ENCODE results near the gene KRT76.

Gene KRT76

GRCh38 chr12:52759695-52760094 is 17.4 kb downstream of the KRT76 start:
- DNase-seq (ENCODE audit: low spot score) = no peak
- H3K27ac ChIP-seq = no peak overlapping the region
- TF ChIP-seq, protein P1, sequence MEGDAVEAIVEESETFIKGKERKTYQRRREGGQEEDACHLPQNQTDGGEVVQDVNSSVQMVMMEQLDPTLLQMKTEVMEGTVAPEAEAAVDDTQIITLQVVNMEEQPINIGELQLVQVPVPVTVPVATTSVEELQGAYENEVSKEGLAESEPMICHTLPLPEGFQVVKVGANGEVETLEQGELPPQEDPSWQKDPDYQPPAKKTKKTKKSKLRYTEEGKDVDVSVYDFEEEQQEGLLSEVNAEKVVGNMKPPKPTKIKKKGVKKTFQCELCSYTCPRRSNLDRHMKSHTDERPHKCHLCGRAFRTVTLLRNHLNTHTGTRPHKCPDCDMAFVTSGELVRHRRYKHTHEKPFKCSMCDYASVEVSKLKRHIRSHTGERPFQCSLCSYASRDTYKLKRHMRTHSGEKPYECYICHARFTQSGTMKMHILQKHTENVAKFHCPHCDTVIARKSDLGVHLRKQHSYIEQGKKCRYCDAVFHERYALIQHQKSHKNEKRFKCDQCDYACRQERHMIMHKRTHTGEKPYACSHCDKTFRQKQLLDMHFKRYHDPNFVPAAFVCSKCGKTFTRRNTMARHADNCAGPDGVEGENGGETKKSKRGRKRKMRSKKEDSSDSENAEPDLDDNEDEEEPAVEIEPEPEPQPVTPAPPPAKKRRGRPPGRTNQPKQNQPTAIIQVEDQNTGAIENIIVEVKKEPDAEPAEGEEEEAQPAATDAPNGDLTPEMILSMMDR (IDR thresholded peaks at IDR 0.05) = no peak
- no peak overlapping the region for H3K4me3 ChIP-seq

DNA sequence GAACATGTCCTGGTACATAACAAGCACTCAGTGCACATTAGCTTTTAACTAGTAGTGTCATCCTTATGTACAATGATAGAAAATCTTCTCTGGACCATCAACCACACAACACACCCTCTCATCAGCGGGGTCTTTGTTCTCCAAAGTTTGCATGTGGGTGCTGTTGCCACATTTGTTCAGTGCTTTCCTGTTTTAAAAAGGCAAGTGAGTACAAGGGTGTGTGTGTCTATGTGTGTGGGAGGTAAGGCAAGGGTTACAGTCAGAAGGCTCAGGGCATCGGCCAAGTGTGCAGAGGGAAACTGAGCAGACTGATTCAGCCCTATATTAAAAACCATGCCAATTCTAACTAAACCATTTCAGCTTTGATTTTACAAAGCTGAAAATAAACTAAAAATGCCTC is 17.9 kb downstream of the KRT76 start:
- no peak for DNase-seq (ENCODE audit: low spot score)
- no peak overlapping the region for H3K27ac ChIP-seq
- TF ChIP-seq, protein P1 (IDR thresholded peaks at IDR 0.05) = no peak
- no peak overlapping the region for H3K4me3 ChIP-seq

DNA sequence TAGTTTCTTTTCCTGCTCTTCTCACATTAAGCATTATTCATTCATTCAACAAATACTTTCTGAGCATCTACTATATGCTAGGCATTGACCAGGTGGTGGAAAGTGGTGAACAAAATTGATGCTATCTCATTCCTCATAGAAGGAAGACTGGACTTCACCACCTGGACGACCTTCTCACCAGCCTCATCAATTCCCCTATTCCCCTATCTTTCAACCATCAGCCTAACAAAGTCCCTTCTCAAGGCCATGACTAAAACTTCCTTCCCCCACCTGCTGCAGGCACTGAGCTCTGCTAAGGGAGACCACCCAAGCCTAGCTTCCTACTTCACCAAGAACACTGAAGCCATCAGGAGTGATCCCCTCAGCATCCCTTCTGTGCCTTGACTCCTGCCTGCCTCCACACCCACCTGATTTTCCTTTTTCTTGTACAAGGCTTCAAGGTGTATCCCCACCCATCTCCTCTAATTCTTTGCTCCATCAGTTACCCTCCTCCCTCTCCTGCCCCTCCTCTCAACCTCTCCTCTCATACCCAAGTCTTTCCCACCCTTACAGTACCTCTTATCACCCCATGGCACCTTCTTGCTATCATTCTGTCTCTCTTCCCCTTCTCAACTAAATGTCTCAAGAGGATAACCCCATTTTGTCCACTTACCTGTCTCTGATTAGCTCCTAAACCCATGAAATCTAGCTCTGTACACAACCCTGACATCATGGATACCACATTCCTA is 19.5 kb downstream of the KRT76 start:
- TF ChIP-seq, protein P1 (IDR thresholded peaks at IDR 0.05) = no peak
- no peak for DNase-seq (ENCODE audit: low spot score)
- Histone ChIP-seq H3K27ac (no peak overlapping the region), H3K4me3 (no peak overlapping the region)

- H3K4me3 ChIP-seq = no peak overlapping the region
- TF ChIP-seq, protein P1 (IDR thresholded peaks at IDR 0.05) = no peak
- DNase-seq (ENCODE audit: low spot score) = no peak
- H3K27ac ChIP-seq = no peak overlapping the region
Measured at GRCh38 chr12:52756281-52756960, 20.7 kb downstream of the KRT76 start.

DNA sequence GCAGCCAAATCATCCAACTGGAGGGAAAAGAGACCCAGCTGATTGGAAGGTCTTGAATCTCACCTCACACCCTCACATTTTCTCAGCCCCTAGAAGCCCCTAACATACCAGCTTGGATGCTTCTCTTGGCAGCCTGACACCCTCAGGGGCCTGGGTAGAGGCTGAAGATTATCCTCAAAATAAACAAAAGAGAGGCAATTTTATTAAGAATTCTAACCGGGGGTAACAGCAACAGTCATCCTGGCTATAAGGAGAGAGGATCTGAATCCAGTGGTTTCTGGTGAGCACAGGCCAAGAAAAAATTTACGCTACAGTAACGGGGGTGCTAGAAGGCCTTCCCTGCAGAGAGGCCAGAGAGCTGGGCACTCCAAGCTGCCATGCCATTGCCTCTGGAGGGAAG is 21.6 kb downstream of the KRT76 start:
- no peak overlapping the region for H3K27ac ChIP-seq
- TF ChIP-seq, protein P1 (IDR thresholded peaks at IDR 0.05) = no peak
- DNase-seq (ENCODE audit: low spot score) = no peak
- no peak overlapping the region for H3K4me3 ChIP-seq

DNA sequence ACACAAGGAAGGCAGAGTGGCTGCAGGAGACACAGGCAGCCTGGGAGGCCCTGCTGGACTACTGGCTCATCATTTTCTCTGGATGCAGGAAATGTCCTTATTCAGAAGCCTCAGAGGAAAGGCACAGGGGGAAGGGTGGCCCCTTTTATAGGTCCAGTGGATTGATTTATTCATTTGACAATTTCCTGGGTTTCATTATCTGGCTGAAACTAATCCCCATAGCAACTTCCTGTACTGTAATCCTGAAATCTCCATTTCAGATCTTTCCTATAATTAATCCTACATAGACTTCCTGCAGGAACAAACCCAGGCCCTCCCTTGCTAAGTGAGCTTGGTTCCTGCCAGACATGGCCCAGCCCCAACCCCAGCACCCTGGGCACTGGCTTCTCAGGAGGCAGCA is 23.0 kb downstream of the KRT76 start:
- TF ChIP-seq, protein P1 (IDR thresholded peaks at IDR 0.05) = no peak
- no peak overlapping the region for H3K4me3 ChIP-seq
- no peak for DNase-seq (ENCODE audit: low spot score)
- no peak overlapping the region for H3K27ac ChIP-seq

- H3K27ac ChIP-seq = no peak overlapping the region
- DNase-seq (ENCODE audit: low spot score) = no peak
- TF ChIP-seq, protein P1 (IDR thresholded peaks at IDR 0.05) = no peak
- no peak overlapping the region for H3K4me3 ChIP-seq
Measured at GRCh38 chr12:52753283-52753682, 23.9 kb downstream of the KRT76 start.
